Astrocyte of the cerebellum (primary cell): ENCODE data around the gene MDFI.

ENCODE experiments used
- DNase-seq: peaks from one replicate; pipeline ENCODE4 v3.0.0-alpha.2; 2011; ENCODE audit warnings: low read depth
- H3K4me3 ChIP-seq: 2 replicates; pipeline ENCODE4 v1.5.1; 2011; ENCODE audit warnings: mild to moderate bottlenecking, low read depth, low read length, moderate library complexity
- CTCF ChIP-seq: IDR thresholded peaks from 2 replicates; pipeline ENCODE4 v1.5.1; 2012; ENCODE audit warnings: low read length, low read depth, moderate library complexity, mild to moderate bottlenecking; ENCODE audit errors: missing control alignments
- in situ Hi-C: cut with HindIII; loops from 2 replicates; pipeline ENCODE4 v1.10.0; 2017; ENCODE audit warnings: low sequenced_read_pairs

Gene MDFI

GRCh38 chr6:41626917-41627316, 11.4 kb upstream of the MDFI start:
- no peak overlapping the region for H3K4me3 ChIP-seq
- TF ChIP-seq CTCF = no peak
- in situ Hi-C loops = no loop called here
- DNase-seq = no peak

- in situ Hi-C loops = no loop called here
- no peak for TF ChIP-seq CTCF
- no peak for DNase-seq
- H3K4me3 ChIP-seq = no peak overlapping the region
Measured at GRCh38 chr6:41629128-41629527, 9.1 kb upstream of the MDFI start.

- no peak overlapping the region for H3K4me3 ChIP-seq
- in situ Hi-C loops = no loop called here
- TF ChIP-seq CTCF = no peak
- no peak for DNase-seq
Measured at GRCh38 chr6:41630069-41630468, 8.2 kb upstream of the MDFI start.

GRCh38 chr6:41630946-41631345, 7.3 kb upstream of the MDFI start:
- in situ Hi-C loops = no loop called here
- no peak for TF ChIP-seq CTCF
- H3K4me3 ChIP-seq = no peak overlapping the region
- no peak for DNase-seq

GRCh38 chr6:41633056-41633634, 5.1 kb upstream of the MDFI start:
- in situ Hi-C loops = no loop called here
- H3K4me3 ChIP-seq = no peak overlapping the region
- TF ChIP-seq CTCF = no peak
- no peak for DNase-seq

GRCh38 chr6:41634657-41635056, 3.6 kb upstream of the MDFI start:
- in situ Hi-C loops = no loop called here

More at GRCh38 chr6:41634657-41635056, 3.6 kb upstream of the MDFI start:
- peak; percentile 65 for DNase-seq
- no peak for TF ChIP-seq CTCF
- H3K4me3 ChIP-seq = no peak overlapping the region
